ENCODE data around the gene ARL3. TPM values are rescaled to one million over a fixed set of nuclear protein-coding genes. Genes with fewer than 3 reads are reported as not detected.

The ARL3 gene
- total RNA-seq, 4 donors from 2014 or later, result 11.0 to 17.7 (median 13.8) TPM

DNA sequence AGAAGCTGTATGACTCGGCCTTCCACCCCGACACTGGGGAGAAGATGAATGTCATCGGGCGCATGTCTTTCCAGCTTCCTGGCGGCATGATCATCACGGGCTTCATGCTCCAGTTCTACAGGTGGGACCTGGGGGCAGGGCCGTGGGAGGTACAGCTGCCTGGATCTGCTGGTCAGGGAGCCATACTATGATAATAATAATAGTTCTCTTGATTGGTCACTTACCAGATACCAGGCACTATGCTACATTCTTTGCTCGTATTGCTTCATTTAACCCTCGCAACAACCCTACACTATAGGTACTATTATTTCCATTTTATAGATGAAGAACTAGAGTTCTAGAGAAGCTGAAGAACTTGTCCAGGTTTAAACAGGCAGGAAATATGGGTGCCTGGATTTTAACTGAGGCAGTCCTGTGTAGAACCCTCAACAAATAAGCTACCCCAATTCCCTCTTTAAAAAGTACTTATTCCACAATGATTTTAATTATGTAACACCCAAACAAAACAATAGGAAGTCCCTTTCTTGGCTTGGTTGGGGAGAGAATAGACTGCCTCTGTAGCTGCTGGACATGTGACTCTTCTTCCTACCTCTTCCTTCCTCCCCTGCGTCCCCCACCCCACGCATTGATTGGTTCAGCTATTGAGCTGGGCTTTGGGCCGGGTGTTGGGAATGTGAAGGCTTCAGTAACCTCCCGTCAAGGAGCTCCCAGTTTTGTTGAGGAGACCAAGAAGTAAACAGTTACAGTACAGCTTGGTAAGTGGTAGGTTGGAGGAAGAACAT lies 13.0 kb upstream of the ARL3 start:
- H3K4me3 ChIP-seq, result no peak overlapping the region
- no peaks in the 10 kb centered on the region for H3K9me3 ChIP-seq
- no peak for TF ChIP-seq POLR2A (IDR thresholded peaks at IDR 0.05)
- peak in 1 of 2 donors; percentile 14 for TF ChIP-seq EP300 (IDR thresholded peaks at IDR 0.05)
- H3K27ac ChIP-seq, result peak overlapping the region in 1 of 4 donors; percentile 17
- DNase-seq (ENCODE audit: low spot score in 2 of 2), result no peak
- peaks cover 0 to 48% (median 3%) of the 10 kb centered on the region in 3 donors for H3K36me3 ChIP-seq
- peaks cover 0 to 13% (median 7%) of the 10 kb centered on the region in 4 donors for H3K4me1 ChIP-seq
- H3K27me3 ChIP-seq, result no peaks in the 10 kb centered on the region
- WGBS, 2 donors, result 70 to 77% methylated on average over 13 of the region's 13 CpGs

- DNase-seq (ENCODE audit: low spot score in 2 of 2), result no peak
- Histone ChIP-seq H3K9me3 (no peaks in the 10 kb centered on the region), H3K27ac (no peak overlapping the region), H3K36me3 (peaks cover 0 to 40% (median 3%) of the 10 kb centered on the region in 3 donors), H3K4me1 (peaks cover 0 to 13% (median 7%) of the 10 kb centered on the region in 4 donors), H3K4me3 (no peak overlapping the region), H3K27me3 (no peaks in the 10 kb centered on the region)
- 44 to 77% methylated on average over 3 of the region's 3 CpGs for WGBS, 2 donors
- TF ChIP-seq EP300 (IDR thresholded peaks at IDR 0.05) (no peak), POLR2A (IDR thresholded peaks at IDR 0.05) (no peak), CTCF (IDR thresholded peaks at IDR 0.05) (no peak)
Measured at GRCh38 chr10:102726274-102726673, 12.1 kb upstream of the ARL3 start.

- 98% methylated on average over 4 of the region's 4 CpGs for WGBS, 2 donors
- Histone ChIP-seq H3K4me1 (peaks cover 0 to 6% (median under 1%) of the 10 kb centered on the region in 4 donors), H3K27me3 (no peaks in the 10 kb centered on the region), H3K9me3 (no peaks in the 10 kb centered on the region), H3K4me3 (no peak overlapping the region), H3K36me3 (peaks cover 0 to 33% (median 2%) of the 10 kb centered on the region in 3 donors), H3K27ac (no peak overlapping the region)
- TF ChIP-seq POLR2A (IDR thresholded peaks at IDR 0.05) (no peak), EP300 (IDR thresholded peaks at IDR 0.05) (no peak), CTCF (IDR thresholded peaks at IDR 0.05) (no peak)
- no peak for DNase-seq (ENCODE audit: low spot score in 2 of 2)
Measured at GRCh38 chr10:102723989-102724388, 9.8 kb upstream of the ARL3 start.

GRCh38 chr10:102721954-102722353 lies 7.8 kb upstream of the ARL3 start:
- TF ChIP-seq EP300 (IDR thresholded peaks at IDR 0.05) (no peak), POLR2A (IDR thresholded peaks at IDR 0.05) (no peak), CTCF (IDR thresholded peaks at IDR 0.05) (no peak)
- no peak overlapping the region for H3K4me3 ChIP-seq
- DNase-seq (ENCODE audit: low spot score in 2 of 2), result no peak
- peaks cover 0 to 18% (median 0%) of the 10 kb centered on the region in 3 donors for H3K36me3 ChIP-seq
- 66 to 73% methylated on average over 4 of the region's 4 CpGs for WGBS, 2 donors
- no peaks in the 10 kb centered on the region for H3K9me3 ChIP-seq
- H3K27ac ChIP-seq, result no peak overlapping the region
- H3K4me1 ChIP-seq, result peaks cover 0 to 8% (median 0%) of the 10 kb centered on the region in 4 donors
- no peaks in the 10 kb centered on the region for H3K27me3 ChIP-seq

- no peaks in the 10 kb centered on the region for H3K9me3 ChIP-seq
Measured at GRCh38 chr10:102720775-102721301, 6.6 kb upstream of the ARL3 start.

More at GRCh38 chr10:102720775-102721301, 6.6 kb upstream of the ARL3 start:
- Histone ChIP-seq H3K27me3 (no peaks in the 10 kb centered on the region), H3K36me3 (peaks cover 0 to 11% (median 0%) of the 10 kb centered on the region in 3 donors), H3K27ac (no peak overlapping the region), H3K4me1 (peaks cover 0 to 12% (median 0%) of the 10 kb centered on the region in 4 donors), H3K4me3 (no peak overlapping the region)
- WGBS, 2 donors, result 57 to 64% methylated on average over 6 of the region's 6 CpGs
- DNase-seq (ENCODE audit: low spot score in 2 of 2), result no peak
- no peak for TF ChIP-seq CTCF (IDR thresholded peaks at IDR 0.05)
- TF ChIP-seq POLR2A (IDR thresholded peaks at IDR 0.05), result no peak
- TF ChIP-seq EP300 (IDR thresholded peaks at IDR 0.05), result no peak
